Stimulated activated CD4-positive, alpha-beta T cell treated with anti-CD3 and anti-CD28 coated beads, Interleukin-12 subunit alpha, Interleukin-12 subunit beta, amount 100 ng/mL, for 48 hours (primary cell): ENCODE measurements around the gene RNASE13.

Source experiments
- DNase-seq, 3 donors: peaks; one replicate each; pipeline ENCODE4 v3.0.0-alpha.2; 2020; ENCODE audit warnings: low read depth in 2 of 3, low spot score in 1 of 3

RNASE13 gene, protein sequence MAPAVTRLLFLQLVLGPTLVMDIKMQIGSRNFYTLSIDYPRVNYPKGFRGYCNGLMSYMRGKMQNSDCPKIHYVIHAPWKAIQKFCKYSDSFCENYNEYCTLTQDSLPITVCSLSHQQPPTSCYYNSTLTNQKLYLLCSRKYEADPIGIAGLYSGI

DNA sequence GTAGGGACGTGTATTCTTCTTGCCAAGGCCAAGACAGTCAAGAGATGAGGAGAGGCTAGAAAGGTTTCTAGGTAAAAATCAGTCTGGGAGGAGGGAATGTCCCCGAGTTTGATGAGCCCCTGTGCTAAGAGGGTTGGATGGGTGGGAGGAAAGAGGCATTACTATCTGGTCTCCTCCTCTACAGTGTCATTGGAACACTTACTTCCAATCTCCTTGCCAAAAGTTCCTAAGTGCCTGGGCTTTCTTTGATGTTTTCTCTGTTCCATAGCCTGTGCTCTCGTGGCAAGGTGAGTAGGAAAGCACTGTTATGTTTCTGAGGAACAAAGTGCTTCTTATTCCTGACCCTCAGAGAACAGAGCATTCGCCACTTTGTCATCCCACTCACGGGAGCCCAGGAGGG lies at the start of gene RNASE13:
Gene RNASE13 (minus strand): TSS at position 101 of the 400 bp plus-strand sequence. CDS start 519 bp downstream, outside the sequence.
- no peak for DNase-seq

DNA sequence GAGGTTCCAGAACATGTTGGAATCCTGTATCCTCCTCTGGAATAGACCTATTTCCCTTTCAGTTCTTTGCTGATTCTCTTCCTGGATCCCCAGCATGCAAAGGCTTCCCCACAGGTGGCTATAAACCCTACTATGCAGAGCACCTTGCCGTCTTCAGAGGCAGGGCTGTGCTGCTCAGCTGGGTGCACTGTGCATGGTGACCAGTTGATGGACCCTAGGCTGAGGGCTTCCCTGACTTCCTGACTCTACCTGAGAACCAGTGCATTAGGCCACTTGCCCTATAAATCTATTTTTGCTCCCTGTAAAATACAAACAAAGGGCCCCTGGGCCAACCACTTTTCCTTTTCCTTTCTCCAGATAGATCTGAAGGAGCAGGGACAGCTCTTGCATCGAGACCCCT lies 49.8 kb upstream of the RNASE13 start:
- DNase-seq: no peak

DNA sequence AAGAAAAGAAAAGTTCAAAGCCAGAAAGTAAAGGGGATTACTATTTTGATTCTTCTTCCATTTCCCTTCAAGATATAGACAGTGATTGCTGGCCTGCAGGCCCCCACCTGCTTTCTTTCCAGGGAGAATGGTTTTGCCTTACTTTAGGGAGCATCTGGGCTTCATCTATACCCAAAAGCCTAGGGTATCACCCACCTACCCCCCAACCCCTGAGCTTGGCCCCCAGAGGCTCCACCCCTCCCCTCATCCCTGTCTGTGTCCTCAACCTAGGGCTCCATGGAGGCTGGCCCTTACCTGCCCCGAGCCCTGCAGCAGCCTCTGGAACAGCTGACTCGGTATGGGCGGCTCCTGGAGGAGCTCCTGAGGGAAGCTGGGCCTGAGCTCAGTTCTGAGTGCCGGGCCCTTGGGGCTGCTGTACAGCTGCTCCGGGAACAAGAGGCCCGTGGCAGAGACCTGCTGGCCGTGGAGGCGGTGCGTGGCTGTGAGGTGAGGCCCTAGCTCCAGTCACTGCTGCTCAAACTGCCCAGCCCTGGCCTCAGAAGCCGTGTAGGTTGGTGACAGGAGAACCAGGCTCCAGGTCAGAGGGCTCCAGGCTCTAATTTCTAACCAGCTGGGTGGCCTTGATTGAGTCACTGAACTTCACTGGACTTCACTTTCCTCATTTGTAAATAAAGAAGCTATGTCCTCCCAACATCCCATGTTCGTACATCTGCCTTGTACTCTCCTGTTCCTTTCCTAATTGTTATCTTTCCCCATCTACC lies 49.1 kb upstream of the RNASE13 start:
- no peak for DNase-seq

DNA sequence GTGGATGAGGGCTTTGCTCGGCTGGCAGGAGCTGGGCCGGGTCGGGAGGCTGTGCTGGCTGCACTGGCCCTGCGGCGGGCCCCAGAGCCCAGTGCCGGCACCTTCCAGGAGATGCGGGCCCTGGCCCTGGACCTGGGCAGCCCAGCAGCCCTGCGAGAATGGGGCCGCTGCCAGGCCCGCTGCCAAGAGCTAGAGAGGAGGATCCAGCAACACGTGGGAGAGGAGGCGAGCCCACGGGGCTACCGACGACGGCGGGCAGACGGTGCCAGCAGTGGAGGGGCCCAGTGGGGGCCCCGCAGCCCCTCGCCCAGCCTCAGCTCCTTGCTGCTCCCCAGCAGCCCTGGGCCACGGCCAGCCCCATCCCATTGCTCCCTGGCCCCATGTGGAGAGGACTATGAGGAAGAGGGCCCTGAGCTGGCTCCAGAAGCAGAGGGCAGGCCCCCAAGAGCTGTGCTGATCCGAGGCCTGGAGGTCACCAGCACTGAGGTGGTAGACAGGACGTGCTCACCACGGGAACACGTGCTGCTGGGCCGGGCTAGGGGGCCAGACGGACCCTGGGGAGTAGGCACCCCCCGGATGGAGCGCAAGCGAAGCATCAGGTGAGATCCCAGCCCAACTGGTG lies 47.0 kb upstream of the RNASE13 start:
- no peak for DNase-seq

DNA sequence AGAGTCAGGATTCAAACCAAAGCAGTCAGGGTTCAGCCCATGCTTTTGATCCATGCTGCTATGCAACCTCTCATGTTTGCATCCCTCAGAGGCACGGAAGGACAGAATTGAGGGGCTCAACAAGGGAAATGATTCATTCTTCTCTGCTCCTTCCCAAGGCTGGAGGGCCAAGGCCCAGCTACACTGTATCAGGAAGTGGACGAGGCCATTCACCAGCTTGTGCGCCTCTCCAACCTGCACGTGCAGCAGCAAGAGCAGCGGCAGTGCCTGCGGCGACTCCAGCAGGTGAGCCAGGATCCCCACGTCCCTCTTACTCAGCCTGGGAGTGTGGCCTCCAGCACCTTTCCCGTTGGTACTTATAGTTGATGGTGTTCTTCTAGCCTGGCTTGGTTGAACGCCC lies 44.1 kb upstream of the RNASE13 start:
- no peak for DNase-seq

DNA sequence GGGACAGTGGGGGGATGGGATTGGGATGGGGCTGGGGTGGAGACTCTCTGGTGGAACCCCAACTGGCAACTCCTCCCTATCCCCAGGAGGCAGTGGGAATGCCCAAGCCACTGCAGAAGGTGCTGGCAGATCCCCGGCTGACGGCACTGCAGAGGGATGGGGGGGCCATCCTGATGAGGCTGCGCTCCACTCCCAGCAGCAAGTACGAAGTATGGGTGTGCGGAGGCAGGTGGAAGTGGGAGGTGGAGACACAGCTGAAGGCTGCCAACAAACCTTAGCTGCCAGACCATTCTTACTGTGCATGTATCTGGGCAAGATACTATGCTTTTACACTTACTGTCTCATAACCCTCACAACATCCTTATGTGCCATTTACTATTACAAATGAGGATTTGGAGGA lies 43.7 kb upstream of the RNASE13 start:
- no peak for DNase-seq

DNA sequence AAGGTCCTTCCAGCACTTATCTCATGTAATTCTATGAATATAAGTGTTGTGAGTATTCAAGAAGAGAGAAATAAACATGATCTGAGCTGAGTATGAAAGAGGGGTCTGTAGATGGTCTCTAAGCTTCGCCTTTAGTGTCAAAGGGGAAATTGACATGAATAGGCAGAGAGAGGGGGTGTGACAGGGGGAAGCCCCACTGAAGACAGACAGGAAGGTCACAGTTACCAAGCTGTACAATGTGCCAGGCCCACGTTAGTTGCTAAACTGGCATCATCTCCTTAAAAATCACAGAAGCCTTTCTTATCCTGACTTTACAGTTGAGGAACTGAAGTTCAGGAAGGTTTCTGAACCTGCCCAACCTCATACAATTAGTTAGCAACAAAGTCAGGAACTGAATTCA lies 43.1 kb upstream of the RNASE13 start:
- DNase-seq: no peak

DNA sequence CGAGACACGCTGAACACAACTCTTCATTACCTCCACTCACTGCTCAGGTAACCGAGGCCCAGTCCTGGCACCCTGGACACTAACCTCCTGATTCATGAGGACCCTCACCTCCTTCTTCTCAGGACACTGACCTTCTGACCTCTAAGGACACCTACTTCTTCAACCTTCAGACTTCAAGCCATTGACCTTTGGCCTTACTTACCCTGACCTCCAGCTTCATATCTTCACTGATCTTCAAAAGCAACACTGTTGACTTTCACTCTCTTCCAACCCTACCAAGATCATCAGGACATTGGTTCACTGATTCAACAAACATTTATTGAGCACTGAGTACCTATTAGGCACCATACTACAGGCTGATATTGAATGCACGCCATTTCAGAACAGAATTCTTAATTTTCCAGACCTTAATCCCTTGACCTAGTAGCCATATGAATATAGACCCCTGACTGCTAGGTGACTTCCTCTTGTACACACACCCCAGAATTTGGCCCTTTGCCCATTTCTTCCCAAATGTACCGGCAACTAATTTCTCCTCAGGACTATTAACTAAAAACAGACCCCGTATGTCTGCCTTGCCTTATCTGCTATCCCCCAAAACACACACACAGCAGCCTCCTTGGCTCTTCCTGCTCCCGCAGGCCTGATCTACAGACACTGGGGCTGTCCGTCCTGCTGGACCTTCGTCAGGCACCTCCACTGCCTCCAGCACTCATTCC lies 41.3 kb upstream of the RNASE13 start:
- no peak for DNase-seq

DNA sequence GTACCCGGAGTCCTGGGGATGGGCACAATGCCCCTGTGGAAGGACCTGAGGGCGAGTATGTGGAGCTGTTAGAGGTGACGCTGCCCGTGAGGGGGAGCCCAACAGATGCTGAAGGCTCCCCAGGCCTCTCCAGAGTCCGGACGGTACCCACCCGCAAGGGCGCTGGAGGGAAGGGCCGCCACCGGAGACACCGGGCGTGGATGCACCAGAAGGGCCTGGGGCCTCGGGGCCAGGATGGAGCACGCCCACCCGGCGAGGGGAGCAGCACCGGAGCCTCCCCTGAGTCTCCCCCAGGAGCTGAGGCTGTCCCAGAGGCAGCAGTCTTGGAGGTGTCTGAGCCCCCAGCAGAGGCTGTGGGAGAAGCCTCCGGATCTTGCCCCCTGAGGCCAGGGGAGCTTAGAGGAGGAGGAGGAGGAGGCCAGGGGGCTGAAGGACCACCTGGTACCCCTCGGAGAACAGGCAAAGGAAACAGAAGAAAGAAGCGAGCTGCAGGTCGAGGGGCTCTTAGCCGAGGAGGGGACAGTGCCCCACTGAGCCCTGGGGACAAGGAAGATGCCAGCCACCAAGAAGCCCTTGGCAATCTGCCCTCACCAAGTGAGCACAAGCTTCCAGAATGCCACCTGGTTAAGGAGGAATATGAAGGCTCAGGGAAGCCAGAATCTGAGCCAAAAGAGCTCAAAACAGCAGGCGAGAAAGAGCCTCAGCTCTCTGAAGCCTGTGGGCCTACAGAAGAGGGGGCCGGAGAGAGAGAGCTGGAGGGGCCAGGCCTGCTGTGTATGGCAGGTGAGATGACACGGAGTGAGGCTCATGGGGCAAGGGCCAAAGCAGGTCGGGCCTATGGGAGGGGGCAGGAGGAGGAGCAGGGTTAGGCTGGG lies 40.0 kb upstream of the RNASE13 start:
- DNase-seq: no peak

DNA sequence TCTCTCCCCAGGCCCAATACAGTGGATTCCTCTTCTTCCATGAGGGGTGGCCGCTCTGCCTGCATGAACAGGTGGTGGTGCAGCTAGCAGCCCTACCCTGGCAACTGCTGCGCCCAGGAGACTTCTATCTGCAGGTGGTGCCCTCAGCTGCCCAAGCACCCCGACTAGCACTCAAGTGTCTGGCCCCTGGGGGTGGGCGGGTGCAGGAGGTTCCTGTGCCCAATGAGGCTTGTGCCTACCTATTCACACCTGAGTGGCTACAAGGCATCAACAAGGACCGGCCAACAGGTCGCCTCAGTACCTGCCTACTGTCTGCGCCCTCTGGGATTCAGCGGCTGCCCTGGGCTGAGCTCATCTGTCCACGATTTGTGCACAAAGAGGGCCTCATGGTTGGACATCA lies 39.3 kb upstream of the RNASE13 start:
- no peak for DNase-seq

DNA sequence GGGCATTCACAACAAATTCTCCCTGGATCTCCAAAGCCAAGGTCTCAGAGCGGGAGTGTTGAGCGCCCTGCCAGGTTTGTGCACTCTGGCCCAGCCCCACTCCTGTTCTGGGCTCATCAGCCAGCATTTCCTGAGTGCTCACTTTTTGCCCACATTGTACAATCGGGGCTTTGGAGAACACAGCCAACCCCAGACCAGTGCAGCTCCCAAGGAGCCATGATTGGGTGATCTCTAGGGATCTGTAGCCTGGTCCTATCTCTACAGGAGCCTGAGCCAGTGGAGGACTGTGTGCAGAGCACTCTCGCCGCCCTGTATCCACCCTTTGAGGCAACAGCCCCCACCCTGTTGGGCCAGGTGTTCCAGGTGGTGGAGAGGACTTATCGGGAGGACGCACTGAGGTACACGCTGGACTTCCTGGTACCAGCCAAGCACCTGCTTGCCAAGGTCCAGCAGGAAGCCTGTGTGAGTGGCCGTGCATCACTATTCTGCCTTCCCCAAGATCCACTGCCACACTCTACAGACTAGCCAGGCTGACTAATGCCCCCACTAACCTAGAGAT lies 38.3 kb upstream of the RNASE13 start:
- DNase-seq: no peak

DNA sequence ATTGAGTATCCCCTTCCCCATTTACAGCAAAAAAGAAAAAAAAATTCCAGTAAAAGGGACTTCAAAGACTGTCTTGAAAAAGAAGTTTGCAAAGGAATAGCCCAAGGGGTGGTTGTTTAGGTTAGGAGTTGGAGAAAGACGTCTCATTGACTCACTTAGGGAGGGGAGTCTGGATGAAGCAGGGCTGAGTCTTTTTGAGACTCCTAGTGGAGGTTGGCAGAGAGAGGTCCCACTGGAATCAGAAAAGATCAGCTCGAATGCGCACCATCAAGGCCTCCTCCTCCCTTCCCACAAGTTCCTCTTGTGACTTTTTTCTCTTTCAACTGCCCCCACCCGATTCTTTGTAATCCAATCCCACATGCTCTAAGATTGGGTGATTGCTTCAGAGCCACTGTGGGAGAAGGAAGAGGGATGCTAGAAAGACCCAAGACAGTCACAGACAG lies 37.4 kb upstream of the RNASE13 start:
- no peak for DNase-seq

DNA sequence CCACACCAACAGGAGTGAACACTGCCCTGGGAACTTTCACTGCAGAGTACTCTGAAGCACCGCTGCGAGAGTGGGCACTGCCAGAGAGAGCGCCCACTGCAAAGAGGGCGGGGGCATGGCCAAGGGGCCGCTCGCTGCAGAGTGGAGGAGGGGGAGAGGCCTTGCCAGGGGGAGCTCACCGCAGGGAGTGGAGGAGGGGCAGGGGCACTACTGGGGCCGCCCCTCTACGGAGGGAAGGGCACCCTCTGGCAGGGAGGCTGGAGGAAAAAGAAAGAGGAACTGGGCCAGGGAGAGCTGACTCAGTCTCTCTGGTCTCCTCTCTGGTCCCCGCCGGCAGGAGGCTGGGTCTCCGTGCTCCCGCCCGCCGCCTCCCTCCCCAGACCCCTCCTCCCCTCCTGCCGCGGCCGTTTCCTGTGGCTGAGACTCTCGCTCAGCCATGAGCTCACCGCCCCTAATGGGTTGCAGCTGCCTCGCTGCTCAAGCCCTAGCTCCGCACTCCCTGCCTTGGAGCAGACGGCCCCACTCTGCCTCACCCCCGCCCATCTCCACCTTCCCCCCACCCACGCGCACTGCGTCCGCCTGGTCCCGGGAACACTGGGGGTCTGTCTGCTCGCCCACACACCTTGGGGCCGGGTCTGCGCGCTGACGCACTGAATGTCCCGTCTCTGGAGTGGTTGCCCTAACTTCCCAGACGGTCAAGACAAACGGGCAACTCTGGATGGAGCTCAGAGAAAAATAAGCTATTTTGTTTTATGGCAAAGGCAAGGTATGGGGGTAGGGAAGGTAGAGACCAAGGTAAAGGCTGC lies 36.8 kb upstream of the RNASE13 start:
- DNase-seq: no peak

DNA sequence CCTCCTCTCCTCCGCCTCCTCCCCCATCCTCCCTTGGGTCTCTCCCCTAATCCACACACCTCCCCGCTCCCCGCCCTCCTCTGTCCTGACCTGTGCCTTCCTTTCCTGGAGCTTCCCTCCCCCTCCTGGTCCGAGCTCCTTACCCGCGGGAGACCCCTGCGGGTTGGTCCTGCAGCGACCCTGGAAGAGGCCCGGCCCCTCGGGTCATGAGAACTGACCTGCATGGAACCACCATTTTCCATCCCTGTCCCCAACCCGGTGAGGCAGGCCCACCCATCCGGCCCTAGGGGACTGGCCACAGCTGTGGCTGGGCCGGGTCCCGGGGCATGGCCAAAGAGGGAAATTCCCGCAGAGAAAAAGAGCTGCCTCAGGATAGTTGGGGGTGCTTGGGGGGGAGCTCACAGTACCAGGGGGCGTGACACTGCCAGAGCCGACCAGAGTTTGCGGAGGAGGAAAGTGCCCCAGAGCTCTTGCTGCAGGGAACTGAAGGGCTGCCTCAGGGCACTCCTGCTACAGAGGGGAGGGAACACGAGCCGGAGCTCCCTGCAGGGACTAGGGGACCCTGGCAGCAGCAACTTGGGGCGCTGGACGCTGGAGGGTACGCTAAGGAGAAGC lies 36.1 kb upstream of the RNASE13 start:
- no peak for DNase-seq

DNA sequence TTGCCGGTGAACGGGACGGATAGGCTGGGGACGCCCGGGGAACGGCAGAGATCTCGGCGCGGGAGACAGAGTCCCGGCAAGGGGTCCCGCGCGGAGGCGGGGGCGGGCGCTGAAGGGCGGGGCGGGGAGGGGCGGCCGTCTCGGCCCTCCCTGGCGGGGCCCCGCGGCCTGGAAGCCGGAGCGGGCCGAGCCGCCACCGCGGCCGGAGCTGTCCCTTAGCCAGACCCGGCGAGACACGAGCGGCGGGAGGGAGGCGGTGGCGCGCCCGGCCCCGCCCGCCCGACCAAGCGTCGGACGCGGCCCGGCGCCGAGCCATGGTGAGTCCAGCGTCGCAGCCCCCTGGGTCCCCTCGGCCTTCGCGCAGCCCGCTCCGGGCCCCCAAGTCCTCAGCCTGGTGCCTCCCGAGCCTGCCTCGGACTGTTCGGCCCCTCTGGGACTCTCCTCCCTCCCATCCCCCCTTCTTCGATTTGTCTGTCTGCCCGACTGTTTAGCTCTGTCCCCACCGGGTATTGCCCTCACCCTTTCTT lies 35.5 kb upstream of the RNASE13 start, which contains the start of gene ARHGEF40:
Gene ARHGEF40 (plus strand): TSS at position 222 of the 527 bp plus-strand sequence. CDS start 93 bp downstream, at position 315.
- DNase-seq: no peak

DNA sequence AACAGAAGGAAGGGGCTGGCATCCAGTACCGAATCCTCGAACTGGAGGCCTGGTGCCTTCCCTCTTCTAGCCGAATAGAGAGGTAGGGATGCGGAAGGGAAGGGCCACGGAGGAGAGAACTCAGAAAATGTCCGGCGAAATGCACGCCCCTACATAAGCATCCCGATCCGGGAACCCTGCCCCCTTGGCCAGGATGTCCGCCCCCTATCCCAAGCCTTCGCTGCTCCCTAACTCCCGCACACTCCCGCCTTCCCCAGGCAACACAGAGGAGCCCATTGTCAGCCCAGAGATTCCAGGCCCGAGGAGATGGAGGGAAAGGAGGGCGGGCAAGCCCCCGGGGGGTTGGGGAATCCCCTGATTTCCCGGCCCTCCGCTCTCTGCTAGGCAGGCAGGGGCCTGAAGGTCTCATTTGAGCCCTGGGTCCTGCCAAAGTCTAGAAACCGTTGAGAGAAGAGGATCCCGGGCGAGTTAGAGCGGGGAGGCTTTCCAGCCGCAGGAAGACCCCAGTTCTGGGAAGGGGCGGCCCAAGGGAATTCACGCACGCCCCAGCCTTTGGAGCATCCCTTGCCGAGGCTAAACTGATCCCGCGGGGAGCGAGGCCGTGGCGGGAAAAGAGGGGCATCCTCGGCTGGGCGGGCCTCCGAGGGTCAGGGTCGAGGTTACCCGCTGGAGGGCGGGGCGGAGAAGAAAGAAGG lies 34.9 kb upstream of the RNASE13 start:
- no peak for DNase-seq

DNA sequence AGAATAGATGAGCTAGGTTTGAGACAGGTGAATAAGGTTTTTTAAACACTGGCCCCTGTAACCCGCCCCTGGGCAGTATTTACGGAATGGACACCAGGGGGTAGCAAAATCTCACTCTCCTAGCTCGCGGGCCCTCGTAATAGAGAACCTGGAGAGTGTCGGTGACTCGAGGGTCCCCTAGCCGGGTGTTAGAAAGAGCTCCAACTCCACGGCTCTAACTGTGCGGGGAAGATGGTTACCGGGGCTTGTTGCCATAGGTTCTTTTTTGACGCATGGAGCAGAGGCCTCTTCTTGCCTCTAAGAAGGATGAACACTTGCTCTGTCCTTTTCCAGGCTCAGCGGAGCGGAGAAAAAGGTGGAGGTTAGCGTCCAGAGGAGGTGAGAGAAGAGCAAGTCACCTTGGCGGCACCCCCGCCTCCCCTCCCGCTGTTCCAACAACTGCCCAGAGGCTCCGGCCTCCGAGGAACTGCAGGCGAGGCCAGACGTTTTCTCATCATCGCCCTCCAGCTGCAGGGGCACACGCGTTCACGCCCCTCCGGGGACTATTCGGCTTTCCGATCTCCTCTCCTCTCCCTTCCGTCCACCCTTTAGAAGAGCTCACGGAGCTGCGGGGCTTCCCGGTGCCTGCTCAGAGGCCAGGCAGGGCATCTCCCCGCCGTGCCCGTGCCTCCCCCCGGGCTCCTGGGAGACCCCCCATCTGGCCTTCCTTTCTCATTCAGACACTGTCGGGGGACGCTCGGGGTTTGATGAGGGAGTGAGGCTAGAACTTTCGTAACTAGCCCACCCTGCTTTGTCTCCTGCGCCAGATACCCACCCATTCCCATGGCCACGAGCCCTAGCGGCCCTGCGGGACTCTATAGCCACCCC lies 34.1 kb upstream of the RNASE13 start:
- DNase-seq: peak in 2 of 3 donors; percentile 24 to 41
